Measurements from ENCODE around the gene ANLN.
A peak's percentile ranks its signal among the peaks of the same experiment; 100 is the strongest.
"Not testable (repeated sequence)": the region's sequence is repeated elsewhere in the genome, so short reads cannot be mapped to it uniquely, and the experiment has no call there.

Gene ANLN

GRCh38 chr7:36456138-36456537, 66.5 kb downstream of the ANLN start:
- in situ Hi-C loops (cut with HindIII; ENCODE audit: low pct_ligation_motif_present, low pct_unique_long_range_greater_than_20kb, low sequenced_read_pairs), result no loop called here
- no peak for DNase-seq

DNA sequence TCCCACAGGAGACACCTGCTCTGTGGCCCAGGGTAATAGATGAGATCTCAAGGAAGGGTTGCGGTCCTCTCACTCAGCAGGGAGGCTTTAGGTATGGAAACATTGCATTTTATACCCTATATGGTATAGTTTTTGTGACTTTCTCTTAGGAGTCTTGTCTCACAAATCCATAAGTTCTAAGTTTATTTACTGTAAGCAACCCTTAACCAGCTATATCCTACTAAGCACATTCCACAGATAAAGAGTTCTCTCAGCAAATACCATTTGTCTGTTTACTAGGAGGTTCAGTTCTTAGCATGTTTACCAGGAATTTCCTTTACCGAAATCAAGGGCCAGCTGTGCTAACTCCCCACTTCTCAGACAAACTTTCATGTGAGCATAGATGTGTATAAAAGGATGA, 66.9 kb downstream of the ANLN start:
- DNase-seq, result no peak
- in situ Hi-C loops (cut with HindIII; ENCODE audit: low pct_ligation_motif_present, low pct_unique_long_range_greater_than_20kb, low sequenced_read_pairs), result no loop called here

- in situ Hi-C loops (cut with HindIII; ENCODE audit: low pct_ligation_motif_present, low pct_unique_long_range_greater_than_20kb, low sequenced_read_pairs), result no loop called here
- no peak for DNase-seq
Measured at GRCh38 chr7:36459236-36459960, 69.7 kb downstream of the ANLN start.

- in situ Hi-C loops (cut with HindIII; ENCODE audit: low pct_ligation_motif_present, low pct_unique_long_range_greater_than_20kb, low sequenced_read_pairs), result no loop called here
- no peak for DNase-seq
Measured at GRCh38 chr7:36460811-36461429, 71.3 kb downstream of the ANLN start.

- DNase-seq, result no peak
- in situ Hi-C loops (cut with HindIII; ENCODE audit: low pct_ligation_motif_present, low pct_unique_long_range_greater_than_20kb, low sequenced_read_pairs), result no loop called here
Measured at GRCh38 chr7:36462551-36463137, 73.0 kb downstream of the ANLN start.

- no peak for DNase-seq
- in situ Hi-C loops (cut with HindIII; ENCODE audit: low pct_ligation_motif_present, low pct_unique_long_range_greater_than_20kb, low sequenced_read_pairs), result no loop called here
Measured at GRCh38 chr7:36464271-36464670, 74.6 kb downstream of the ANLN start.

DNA sequence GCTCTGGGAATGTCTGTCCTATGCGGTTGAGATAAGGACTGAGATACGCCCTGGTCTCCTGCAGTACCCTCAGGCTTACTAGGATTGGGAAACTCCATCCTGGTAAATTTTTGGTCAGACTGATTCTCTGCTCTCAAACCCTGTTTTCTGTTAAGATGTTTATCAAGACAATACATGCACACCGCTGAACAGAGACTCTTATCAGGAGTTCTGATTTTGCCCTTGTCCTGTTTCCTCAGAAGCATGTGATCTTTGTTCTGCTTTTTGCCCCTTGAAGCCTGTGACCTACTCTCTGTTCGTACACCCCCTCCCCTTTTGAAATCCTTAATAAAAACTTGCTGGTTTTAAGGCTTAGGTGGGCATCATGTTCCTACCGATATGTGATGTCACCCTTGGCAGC, 76.3 kb downstream of the ANLN start:
- in situ Hi-C loops (cut with HindIII; ENCODE audit: low pct_ligation_motif_present, low pct_unique_long_range_greater_than_20kb, low sequenced_read_pairs); DNase-seq: not testable (repeated sequence)

GRCh38 chr7:36468370-36469101, 78.9 kb downstream of the ANLN start:
- no peak for DNase-seq
- in situ Hi-C loops (cut with HindIII; ENCODE audit: low pct_ligation_motif_present, low pct_unique_long_range_greater_than_20kb, low sequenced_read_pairs), result no loop called here

- DNase-seq, result no peak
- in situ Hi-C loops (cut with HindIII; ENCODE audit: low pct_ligation_motif_present, low pct_unique_long_range_greater_than_20kb, low sequenced_read_pairs), result no loop called here
Measured at GRCh38 chr7:36469236-36469635, 79.6 kb downstream of the ANLN start.

GRCh38 chr7:36472141-36472729, 82.6 kb downstream of the ANLN start:
- no peak for DNase-seq
- in situ Hi-C loops (cut with HindIII; ENCODE audit: low pct_ligation_motif_present, low pct_unique_long_range_greater_than_20kb, low sequenced_read_pairs), result no loop called here

GRCh38 chr7:36473454-36474282, 84.0 kb downstream of the ANLN start:
- in situ Hi-C loops (cut with HindIII; ENCODE audit: low pct_ligation_motif_present, low pct_unique_long_range_greater_than_20kb, low sequenced_read_pairs), result no loop called here
- peak; percentile 71 for DNase-seq

DNA sequence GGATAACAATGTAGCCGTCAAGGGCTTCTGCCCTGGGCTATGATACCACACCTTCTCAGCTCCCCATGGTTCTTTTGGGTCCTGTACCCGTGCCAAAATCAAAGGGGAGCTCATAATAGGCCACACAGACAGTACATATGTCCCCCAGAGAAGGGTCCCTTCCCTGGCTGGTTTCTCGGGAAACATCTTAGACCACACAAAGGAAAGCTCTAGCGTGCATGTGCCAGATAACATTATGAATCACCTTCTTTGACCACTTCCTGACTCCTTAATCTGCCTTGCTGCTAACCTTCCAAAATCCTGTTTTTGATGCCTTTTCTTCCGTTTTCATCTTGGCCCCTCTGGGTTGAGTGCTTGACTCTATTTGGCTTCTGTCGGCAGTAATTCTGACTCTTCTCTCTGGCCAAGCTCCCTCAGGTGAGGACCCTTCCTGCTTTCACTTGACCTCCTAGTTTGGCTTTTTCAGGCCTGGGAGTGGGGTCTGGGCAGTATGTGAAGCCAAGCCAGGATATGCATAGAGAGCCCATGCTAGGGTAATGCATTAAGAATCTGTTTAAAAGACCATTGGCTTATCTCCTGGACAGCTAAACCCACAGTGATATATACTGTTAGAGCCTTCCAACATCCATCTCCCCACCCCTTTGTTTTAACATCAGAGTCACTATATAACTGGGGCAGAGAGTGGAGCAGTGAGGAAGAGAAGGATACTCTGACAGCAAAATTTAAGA, 84.8 kb downstream of the ANLN start:
- DNase-seq, result no peak
- in situ Hi-C loops (cut with HindIII; ENCODE audit: low pct_ligation_motif_present, low pct_unique_long_range_greater_than_20kb, low sequenced_read_pairs), result loop anchor here (25.0 kb wide), 3 partner anchors 138 to 738 kb away; no protein-coding TSS in a partner anchor

DNA sequence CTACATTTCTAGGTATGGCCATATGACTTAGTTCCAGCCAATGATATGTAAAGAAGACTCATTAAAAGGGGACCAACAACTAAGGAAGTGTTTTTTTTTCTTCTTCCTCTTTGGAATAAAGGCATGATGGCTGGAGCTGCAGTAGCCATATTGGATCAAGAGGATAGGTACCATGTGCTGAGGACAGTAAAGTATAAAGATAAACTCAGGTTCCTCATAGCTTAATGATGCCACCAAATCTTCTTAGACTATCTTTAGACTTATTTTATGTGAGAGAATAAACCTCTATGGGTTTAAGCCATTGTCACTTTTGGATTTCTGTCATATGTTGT, 85.3 kb downstream of the ANLN start:
- no peak for DNase-seq

DNA sequence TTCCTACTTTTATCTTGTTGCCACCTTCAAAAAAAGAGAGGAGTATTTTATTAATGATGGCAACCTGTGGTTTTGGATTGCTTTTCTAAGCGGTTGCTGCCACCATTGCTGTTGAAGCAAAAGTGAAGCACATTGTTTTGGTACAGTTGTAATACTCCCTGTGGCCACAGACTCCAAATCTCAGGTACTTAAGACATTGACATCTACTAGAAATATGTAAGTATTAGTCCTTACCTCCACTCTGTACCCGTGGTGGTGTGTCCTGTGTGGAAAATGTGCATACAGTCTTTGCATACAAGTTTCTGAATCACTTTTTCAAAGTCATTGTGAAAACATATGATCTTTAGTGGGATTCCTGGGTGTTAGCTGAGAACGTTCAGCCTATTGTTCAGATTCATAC, 85.7 kb downstream of the ANLN start:
- in situ Hi-C loops (cut with HindIII; ENCODE audit: low pct_ligation_motif_present, low pct_unique_long_range_greater_than_20kb, low sequenced_read_pairs), result loop anchor here (25.0 kb wide), 3 partner anchors 137 to 737 kb away; no protein-coding TSS in a partner anchor
- DNase-seq, result no peak

More for the DNA sequence above, 85.3 kb downstream of the ANLN start:
- in situ Hi-C loops (cut with HindIII; ENCODE audit: low pct_ligation_motif_present, low pct_unique_long_range_greater_than_20kb, low sequenced_read_pairs), result loop anchor here (25.0 kb wide), 3 partner anchors 137 to 737 kb away; no protein-coding TSS in a partner anchor

- no peak for DNase-seq
- in situ Hi-C loops (cut with HindIII; ENCODE audit: low pct_ligation_motif_present, low pct_unique_long_range_greater_than_20kb, low sequenced_read_pairs), result loop anchor here (25.0 kb wide), 3 partner anchors 134 to 734 kb away; no protein-coding TSS in a partner anchor
Measured at GRCh38 chr7:36478745-36479144, 89.1 kb downstream of the ANLN start.

- in situ Hi-C loops (cut with HindIII; ENCODE audit: low pct_ligation_motif_present, low pct_unique_long_range_greater_than_20kb, low sequenced_read_pairs), result loop anchor here (25.0 kb wide), 3 partner anchors 128 to 728 kb away; no protein-coding TSS in a partner anchor
- peak; percentile 51 for DNase-seq
Measured at GRCh38 chr7:36483853-36484252, 94.2 kb downstream of the ANLN start.

DNA sequence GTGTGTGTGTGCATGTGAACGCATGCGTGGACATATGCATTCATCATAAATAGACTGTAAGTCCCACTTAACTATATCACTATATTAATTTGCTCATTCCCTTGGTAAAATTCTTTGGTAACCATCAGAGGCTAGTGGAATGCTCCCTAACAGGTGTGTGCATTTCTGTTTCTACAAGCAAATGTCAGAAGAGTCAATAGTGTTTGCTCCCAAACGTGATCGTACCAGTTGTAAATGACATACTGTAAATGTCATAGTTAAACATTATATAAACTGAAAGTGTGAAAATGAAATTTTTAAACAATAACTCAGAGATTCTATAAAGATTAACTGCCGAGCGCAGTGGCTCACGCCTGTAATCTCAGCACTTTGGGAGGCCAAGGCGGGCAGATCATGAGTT, 94.6 kb downstream of the ANLN start:
- in situ Hi-C loops (cut with HindIII; ENCODE audit: low pct_ligation_motif_present, low pct_unique_long_range_greater_than_20kb, low sequenced_read_pairs), result loop anchor here (25.0 kb wide), 3 partner anchors 128 to 728 kb away; no protein-coding TSS in a partner anchor

More for the DNA sequence above, 94.6 kb downstream of the ANLN start:
- DNase-seq, result peak; percentile 41

Measured in ACHN (cell line).